Breast epithelium (tissue), 3 donors: ENCODE data around the gene C1QTNF6.

Source experiments
- POLR2A ChIP-seq: fragments of 450-650 bp; IDR thresholded peaks from one replicate; pipeline ENCODE4 v1.6.1; 2016; ENCODE audit warnings: antibody characterized with exemption, mild to moderate bottlenecking, moderate library complexity
- TF ChIP-seq, protein P1 (sequence below), 3 donors: fragments of 450-650 bp; IDR thresholded peaks; one replicate each; pipeline ENCODE4 v1.5.1; 2016 to 2017; ENCODE audit warnings: antibody characterized with exemption in 3 of 3, mild to moderate bottlenecking in 3 of 3, moderate library complexity in 3 of 3

GRCh38 chr22:37153901-37154300, 34.1 kb downstream of the C1QTNF6 start:
- TF ChIP-seq, protein P1, sequence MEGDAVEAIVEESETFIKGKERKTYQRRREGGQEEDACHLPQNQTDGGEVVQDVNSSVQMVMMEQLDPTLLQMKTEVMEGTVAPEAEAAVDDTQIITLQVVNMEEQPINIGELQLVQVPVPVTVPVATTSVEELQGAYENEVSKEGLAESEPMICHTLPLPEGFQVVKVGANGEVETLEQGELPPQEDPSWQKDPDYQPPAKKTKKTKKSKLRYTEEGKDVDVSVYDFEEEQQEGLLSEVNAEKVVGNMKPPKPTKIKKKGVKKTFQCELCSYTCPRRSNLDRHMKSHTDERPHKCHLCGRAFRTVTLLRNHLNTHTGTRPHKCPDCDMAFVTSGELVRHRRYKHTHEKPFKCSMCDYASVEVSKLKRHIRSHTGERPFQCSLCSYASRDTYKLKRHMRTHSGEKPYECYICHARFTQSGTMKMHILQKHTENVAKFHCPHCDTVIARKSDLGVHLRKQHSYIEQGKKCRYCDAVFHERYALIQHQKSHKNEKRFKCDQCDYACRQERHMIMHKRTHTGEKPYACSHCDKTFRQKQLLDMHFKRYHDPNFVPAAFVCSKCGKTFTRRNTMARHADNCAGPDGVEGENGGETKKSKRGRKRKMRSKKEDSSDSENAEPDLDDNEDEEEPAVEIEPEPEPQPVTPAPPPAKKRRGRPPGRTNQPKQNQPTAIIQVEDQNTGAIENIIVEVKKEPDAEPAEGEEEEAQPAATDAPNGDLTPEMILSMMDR (IDR thresholded peaks at IDR 0.05): no peak
- no peak for TF ChIP-seq POLR2A
